Neural cell (in vitro differentiated cells): Measurements from ENCODE around the gene CBFA2T2.

Experiments
- CTCF ChIP-seq: fragments of 450-650 bp; IDR thresholded peaks from 2 replicates; pipeline ENCODE4 v1.5.1; 2014; ENCODE audit warnings: antibody characterized with exemption, mild to moderate bottlenecking, moderate library complexity; ENCODE audit not compliant: poor library complexity, severe bottlenecking
- EP300 ChIP-seq: fragments of 450-650 bp; conservative IDR thresholded peaks from 2 replicates; pipeline ENCODE4 v1.6.1; 2014; ENCODE audit warnings: antibody characterized with exemption, mild to moderate bottlenecking, moderate library complexity; ENCODE audit not compliant: poor library complexity, severe bottlenecking
- MXI1 ChIP-seq: fragments of 450-650 bp; conservative IDR thresholded peaks from 2 replicates; pipeline ENCODE4 v1.6.1; 2014; ENCODE audit warnings: antibody characterized with exemption, mild to moderate bottlenecking; ENCODE audit not compliant: poor library complexity, severe bottlenecking
- POLR2AphosphoS5 ChIP-seq: IDR thresholded peaks from 2 replicates; pipeline ENCODE4 v1.6.1; 2012
- TAF1 ChIP-seq: IDR thresholded peaks from 2 replicates; pipeline ENCODE4 v1.6.1; 2012; ENCODE audit warnings: low read depth

GRCh38 chr20:33647603-33648395 is 157.9 kb downstream of the CBFA2T2 start:
- no peak for TF ChIP-seq POLR2AphosphoS5
- no peak for TF ChIP-seq EP300
- TF ChIP-seq TAF1, result no peak
- TF ChIP-seq CTCF, result no peak
- no peak for TF ChIP-seq MXI1
